Measurements from ENCODE around the gene IFT88. TPM values are rescaled to one million over a fixed set of nuclear protein-coding genes. Genes with fewer than 3 reads are reported as not detected.

Gene IFT88
- 17.5 and 18.2 TPM in 2 replicates for total RNA-seq
- polyA plus RNA-seq, result 8.6 and 9.3 TPM in 2 replicates
- 7.7 and 7.9 TPM in 2 replicates for polyA plus RNA-seq (2012)
- polyA minus RNA-seq (ENCODE audit: low replicate concordance), result 1.1 TPM in 2 replicates

GRCh38 chr13:20566898-20567874, at the start of gene IFT88:
Gene IFT88, plus strand, starts transcription at chr13:20567157. Its CDS starts 7,229 bp downstream, at chr13:20574386.
- Histone ChIP-seq H3K79me2 (ENCODE audit: control insufficient read depth, insufficient read depth, low read length) (no peaks in the 10 kb centered on the region), H2AFZ (ENCODE audit: low read length) (peak within 1 kb of the TSS; percentile 98), H3K9me3 (ENCODE audit: control insufficient read depth, insufficient read depth, low read depth, low read length) (no peaks in the 10 kb centered on the region), H3K9ac (ENCODE audit: insufficient read depth, low read length) (peak within 1 kb of the TSS; percentile 95), H3K4me2 (ENCODE audit: extremely low read depth, insufficient read depth, low read length) (peak within 1 kb of the TSS; percentile 95), H3K27me3 (ENCODE audit: control insufficient read depth, insufficient read depth, low read length) (no peaks in the 10 kb centered on the region), H3K36me3 (ENCODE audit: control insufficient read depth, insufficient read depth, low read length) (no peaks in the 10 kb centered on the region), H3K4me3 (replicated peaks in 1 of 4; ENCODE audit: control extremely low read depth in 1 of 4, insufficient read depth in 1 of 4, low read depth in 3 of 4, low read length in 4 of 4) (peak within 1 kb of the TSS; percentile 64 to 88 (median 76)), H3K27ac (ENCODE audit: insufficient read depth, low read length) (peak within 1 kb of the TSS; percentile 97), H3K4me1 (ENCODE audit: control insufficient read depth, extremely low read depth, insufficient read depth, low read length) (peaks cover 2% of the 10 kb centered on the region), H4K20me1 (ENCODE audit: control insufficient read depth, extremely low read depth, insufficient read depth, low read length) (no peaks in the 10 kb centered on the region)
- DNase-seq (ENCODE audit: low read depth in 2 of 2), result peak; percentile 85 to 86
- TF ChIP-seq CTCF (conservative IDR thresholded peaks at IDR 0.05 in 1 of 2, IDR thresholded peaks at IDR 0.05 in 1 of 2; ENCODE audit: low read depth in 1 of 2, low read length in 2 of 2) (no peak), EZH2 (IDR thresholded peaks at IDR 0.05; ENCODE audit: low read length, missing control alignments) (no peak)

- Histone ChIP-seq H3K4me1 (ENCODE audit: control insufficient read depth, extremely low read depth, insufficient read depth, low read length) (no peaks in the 10 kb centered on the region), H3K36me3 (ENCODE audit: control insufficient read depth, insufficient read depth, low read length) (no peaks in the 10 kb centered on the region), H3K79me2 (ENCODE audit: control insufficient read depth, insufficient read depth, low read length) (no peaks in the 10 kb centered on the region), H3K4me3 (replicated peaks in 1 of 4; ENCODE audit: control extremely low read depth in 1 of 4, insufficient read depth in 1 of 4, low read depth in 3 of 4, low read length in 4 of 4) (no peak overlapping the region), H3K27ac (ENCODE audit: insufficient read depth, low read length) (no peak overlapping the region), H4K20me1 (ENCODE audit: control insufficient read depth, extremely low read depth, insufficient read depth, low read length) (no peaks in the 10 kb centered on the region), H3K4me2 (ENCODE audit: extremely low read depth, insufficient read depth, low read length) (no peak overlapping the region), H3K27me3 (ENCODE audit: control insufficient read depth, insufficient read depth, low read length) (no peaks in the 10 kb centered on the region), H2AFZ (ENCODE audit: low read length) (no peak overlapping the region), H3K9me3 (ENCODE audit: control insufficient read depth, insufficient read depth, low read depth, low read length) (no peaks in the 10 kb centered on the region), H3K9ac (ENCODE audit: insufficient read depth, low read length) (no peak overlapping the region)
- no peak for DNase-seq (ENCODE audit: low read depth in 2 of 2)
- TF ChIP-seq EZH2 (IDR thresholded peaks at IDR 0.05; ENCODE audit: low read length, missing control alignments), result no peak
Measured at GRCh38 chr13:20518660-20519100, 48.3 kb upstream of the IFT88 start.

GRCh38 chr13:20519875-20520274, 47.1 kb upstream of the IFT88 start:
- Histone ChIP-seq H3K36me3 (ENCODE audit: control insufficient read depth, insufficient read depth, low read length) (no peaks in the 10 kb centered on the region), H3K9ac (ENCODE audit: insufficient read depth, low read length) (no peak overlapping the region), H3K4me3 (replicated peaks in 1 of 4; ENCODE audit: control extremely low read depth in 1 of 4, insufficient read depth in 1 of 4, low read depth in 3 of 4, low read length in 4 of 4) (no peak overlapping the region), H4K20me1 (ENCODE audit: control insufficient read depth, extremely low read depth, insufficient read depth, low read length) (no peaks in the 10 kb centered on the region), H3K9me3 (ENCODE audit: control insufficient read depth, insufficient read depth, low read depth, low read length) (no peaks in the 10 kb centered on the region), H3K27ac (ENCODE audit: insufficient read depth, low read length) (no peak overlapping the region), H2AFZ (ENCODE audit: low read length) (no peak overlapping the region), H3K4me1 (ENCODE audit: control insufficient read depth, extremely low read depth, insufficient read depth, low read length) (no peaks in the 10 kb centered on the region), H3K79me2 (ENCODE audit: control insufficient read depth, insufficient read depth, low read length) (peaks cover 2% of the 10 kb centered on the region), H3K4me2 (ENCODE audit: extremely low read depth, insufficient read depth, low read length) (no peak overlapping the region), H3K27me3 (ENCODE audit: control insufficient read depth, insufficient read depth, low read length) (no peaks in the 10 kb centered on the region)
- TF ChIP-seq EZH2 (IDR thresholded peaks at IDR 0.05; ENCODE audit: low read length, missing control alignments) (no peak), CTCF (conservative IDR thresholded peaks at IDR 0.05 in 1 of 2, IDR thresholded peaks at IDR 0.05 in 1 of 2; ENCODE audit: low read depth in 1 of 2, low read length in 2 of 2) (no peak)
- no peak for DNase-seq (ENCODE audit: low read depth in 2 of 2)

Measured in fibroblast of lung (primary cell).